Subcutaneous adipose tissue (tissue), 4 donors: ENCODE results near the gene ATP6AP2. TPM values are rescaled to one million over a fixed set of nuclear protein-coding genes. Genes with fewer than 3 reads are reported as not detected.

Experiments
- total RNA-seq, 4 donors: library from RNA; depleted of rRNA; stranded (reverse); fragments of >200 nt; gene quantifications; one replicate each; pipeline ENCODE4 v1.1.0, GENCODE V29; 2016
- TF ChIP-seq, protein P1 (sequence below): fragments of 450-650 bp; IDR thresholded peaks from one replicate; pipeline ENCODE4 v1.5.1; 2016; ENCODE audit warnings: low read depth, mild to moderate bottlenecking, control low read depth, antibody characterized with exemption, moderate library complexity

Gene ATP6AP2
- total RNA-seq, 4 donors from 2014 or later = 65.6 to 235 (median 156) TPM

DNA sequence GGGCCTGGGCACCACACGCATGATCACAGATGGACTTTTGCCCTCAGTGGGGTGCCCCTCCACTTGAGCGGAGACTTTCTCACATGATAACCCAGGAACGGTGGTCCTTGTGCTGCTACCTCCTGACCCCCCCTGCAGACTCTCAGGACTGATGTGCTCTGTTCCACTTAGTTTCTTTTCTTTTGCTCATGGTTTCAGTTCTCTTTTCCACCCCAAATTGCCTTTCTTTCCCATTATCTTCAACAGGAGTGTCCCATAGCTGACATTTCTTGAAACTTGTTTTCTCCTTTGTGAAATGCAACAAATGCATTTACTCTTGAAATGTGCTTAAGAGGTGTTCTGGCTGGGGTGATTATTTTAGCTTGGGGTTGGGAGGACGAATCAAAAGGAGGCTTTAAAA is 51.4 kb downstream of the ATP6AP2 start:
- TF ChIP-seq, protein P1, sequence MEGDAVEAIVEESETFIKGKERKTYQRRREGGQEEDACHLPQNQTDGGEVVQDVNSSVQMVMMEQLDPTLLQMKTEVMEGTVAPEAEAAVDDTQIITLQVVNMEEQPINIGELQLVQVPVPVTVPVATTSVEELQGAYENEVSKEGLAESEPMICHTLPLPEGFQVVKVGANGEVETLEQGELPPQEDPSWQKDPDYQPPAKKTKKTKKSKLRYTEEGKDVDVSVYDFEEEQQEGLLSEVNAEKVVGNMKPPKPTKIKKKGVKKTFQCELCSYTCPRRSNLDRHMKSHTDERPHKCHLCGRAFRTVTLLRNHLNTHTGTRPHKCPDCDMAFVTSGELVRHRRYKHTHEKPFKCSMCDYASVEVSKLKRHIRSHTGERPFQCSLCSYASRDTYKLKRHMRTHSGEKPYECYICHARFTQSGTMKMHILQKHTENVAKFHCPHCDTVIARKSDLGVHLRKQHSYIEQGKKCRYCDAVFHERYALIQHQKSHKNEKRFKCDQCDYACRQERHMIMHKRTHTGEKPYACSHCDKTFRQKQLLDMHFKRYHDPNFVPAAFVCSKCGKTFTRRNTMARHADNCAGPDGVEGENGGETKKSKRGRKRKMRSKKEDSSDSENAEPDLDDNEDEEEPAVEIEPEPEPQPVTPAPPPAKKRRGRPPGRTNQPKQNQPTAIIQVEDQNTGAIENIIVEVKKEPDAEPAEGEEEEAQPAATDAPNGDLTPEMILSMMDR = no peak

DNA sequence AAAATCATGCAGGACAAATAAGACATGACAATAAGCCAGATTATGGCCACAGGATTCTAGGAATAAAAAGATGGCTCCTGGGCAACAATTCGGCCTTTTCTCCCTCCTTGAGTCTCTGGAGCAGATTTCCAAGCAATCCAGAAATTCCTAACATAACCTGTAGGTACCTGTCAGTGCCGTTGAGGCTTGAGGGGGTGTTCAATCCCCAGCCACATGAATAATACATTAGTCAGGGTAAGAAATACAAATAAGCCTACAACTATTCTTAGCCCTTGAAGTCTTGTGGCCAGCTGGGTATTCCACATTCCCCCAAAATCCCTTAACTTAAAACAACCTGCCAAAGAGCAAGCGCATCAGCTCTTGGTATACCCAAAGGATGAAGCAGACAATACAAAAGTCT is 56.9 kb downstream of the ATP6AP2 start:
- TF ChIP-seq, protein P1 = no peak

DNA sequence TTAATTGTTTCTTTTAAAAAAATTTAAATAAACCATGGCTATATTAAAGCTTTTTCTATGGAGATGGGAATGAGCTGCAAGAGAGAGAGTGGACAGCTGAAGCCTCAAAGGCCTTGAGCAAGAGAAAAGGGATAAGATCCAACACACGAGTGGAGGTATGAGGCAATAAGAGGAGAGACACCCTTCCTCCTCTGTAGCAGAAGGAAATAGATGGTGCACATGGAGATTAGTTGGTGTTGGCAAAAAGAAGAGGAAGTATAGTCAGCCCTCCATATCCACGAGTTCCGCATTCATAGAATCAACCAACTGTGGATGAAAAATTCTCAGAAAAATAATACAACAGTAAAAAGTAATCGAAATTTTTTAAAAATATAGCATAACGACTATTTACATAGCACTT is 63.4 kb downstream of the ATP6AP2 start:
- TF ChIP-seq, protein P1 = no peak

DNA sequence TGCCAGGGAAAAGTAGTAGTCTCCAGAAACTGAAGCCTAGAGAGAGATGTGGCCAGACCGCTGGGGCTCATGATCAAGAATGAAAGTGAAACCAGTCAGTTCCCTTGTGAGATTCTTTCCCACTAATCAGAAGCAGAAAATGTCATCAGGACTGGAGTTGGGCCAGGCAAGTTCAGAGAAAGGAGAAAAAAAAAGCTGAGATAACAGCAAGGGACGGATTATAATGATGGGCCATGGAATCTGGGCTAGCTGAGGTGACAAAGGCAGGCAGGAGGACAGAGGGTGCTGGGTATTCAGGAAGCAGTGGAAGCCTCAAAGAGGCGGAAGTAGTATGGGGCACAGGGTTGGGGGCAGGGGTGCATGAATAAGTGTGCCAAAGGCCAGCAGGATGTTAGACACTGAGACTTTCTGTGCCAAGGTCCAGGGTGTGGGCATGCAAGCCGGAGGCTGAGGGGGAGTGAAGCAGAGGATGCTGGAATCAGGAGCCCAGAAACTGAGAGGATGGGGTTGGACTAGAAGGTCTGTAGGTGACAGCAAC is 64.1 kb downstream of the ATP6AP2 start:
- TF ChIP-seq, protein P1 = no peak

DNA sequence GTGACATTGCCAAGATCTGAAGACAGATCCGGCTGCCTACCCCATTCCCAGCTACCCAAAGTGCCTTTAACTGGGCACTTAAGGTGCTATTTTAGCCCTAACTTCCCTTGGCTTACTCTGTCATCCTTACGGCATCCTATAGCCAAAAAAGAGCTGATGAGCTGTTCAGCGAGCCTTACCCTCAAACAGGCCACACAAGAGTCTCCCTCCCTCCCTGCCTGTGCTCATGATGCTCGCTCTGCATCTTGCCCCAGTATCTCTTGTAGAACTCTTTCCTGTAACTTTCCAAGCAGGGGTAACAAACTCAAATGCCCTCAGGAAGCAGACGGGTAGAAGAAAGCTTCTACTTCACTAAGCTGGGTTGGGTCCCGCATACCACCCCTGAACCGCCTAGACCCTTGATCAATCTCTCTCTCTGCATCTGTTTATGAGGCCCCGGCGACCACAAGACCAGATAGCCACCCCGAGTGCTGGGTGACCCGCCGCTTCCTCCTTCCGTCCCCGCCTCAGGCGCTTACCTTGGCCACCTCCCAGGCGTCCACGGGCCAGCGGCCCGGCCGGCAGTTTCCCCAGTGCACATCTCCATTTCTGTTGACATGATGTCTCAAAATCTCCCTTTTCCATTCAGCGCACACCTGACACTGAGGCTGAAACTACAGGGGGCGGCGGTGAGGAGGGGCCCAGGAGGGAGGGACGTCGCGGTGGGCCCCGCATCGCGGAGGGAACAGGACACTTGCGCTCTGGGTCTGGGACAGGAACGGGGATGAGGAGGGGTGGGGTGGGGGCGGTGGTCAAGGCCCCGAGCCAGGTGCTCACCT is 65.9 kb downstream of the ATP6AP2 start:
- TF ChIP-seq, protein P1 = no peak

DNA sequence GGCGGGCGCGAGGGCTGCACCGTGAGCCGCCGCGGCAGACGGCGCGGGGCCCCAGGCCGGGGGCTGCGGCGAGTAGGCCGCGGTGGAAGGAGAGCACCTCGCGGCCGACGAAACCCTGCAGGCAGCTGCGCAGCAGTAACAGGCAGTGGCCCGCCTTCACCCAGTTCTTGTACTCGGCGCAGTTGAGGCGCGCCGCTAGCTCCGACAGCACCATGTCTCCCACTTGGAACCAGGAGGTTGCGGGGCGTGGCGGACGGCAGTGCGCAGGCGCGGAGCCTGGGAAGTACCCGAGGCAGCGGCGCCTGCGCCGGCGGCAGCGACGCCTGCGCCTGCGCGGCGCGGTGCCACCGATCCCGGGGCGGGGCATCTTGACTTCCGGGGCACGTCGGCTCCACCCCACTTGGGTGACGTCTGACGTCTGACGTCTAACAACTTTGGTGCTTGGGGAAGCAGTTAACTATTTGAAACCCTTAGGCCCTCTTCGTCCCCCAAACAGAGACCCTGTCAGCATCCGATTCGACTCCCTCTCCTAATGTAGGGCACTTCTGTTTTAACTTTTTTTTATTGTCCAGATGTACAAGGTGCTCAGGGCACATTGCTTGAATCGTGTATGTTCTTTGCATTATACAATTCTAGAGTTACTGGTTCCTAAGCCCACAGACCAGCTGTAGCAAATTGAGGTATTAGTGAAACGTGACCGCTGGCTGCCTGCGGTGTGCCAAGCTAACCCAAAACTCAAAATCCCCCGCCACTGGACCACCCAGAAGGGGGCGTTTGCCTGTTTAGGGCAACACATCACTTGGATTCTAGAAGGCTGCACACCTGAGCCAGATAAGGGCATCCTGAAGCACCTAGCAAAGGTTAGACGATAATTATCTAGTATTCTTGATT is 66.8 kb downstream of the ATP6AP2 start, which contains the start of gene CXorf38:
TSS of gene CXorf38 (minus strand) at position 255 of the 891 bp plus-strand sequence. CDS start at position 214, 41 bp downstream.
- TF ChIP-seq, protein P1 = no peak
